ENCODE results near the gene VPS8. TPM values are rescaled to one million over a fixed set of nuclear protein-coding genes. Genes with fewer than 3 reads are reported as not detected.
A peak's percentile ranks its signal among the peaks of the same experiment; 100 is the strongest.

The VPS8 gene
- total and polyA plus RNA-seq, 9 of the 15 experiments (the other 6 are each of a cell fraction or from before 2014, with no cell fraction given): 7.2 to 41.0 (median 28.3) TPM

DNA sequence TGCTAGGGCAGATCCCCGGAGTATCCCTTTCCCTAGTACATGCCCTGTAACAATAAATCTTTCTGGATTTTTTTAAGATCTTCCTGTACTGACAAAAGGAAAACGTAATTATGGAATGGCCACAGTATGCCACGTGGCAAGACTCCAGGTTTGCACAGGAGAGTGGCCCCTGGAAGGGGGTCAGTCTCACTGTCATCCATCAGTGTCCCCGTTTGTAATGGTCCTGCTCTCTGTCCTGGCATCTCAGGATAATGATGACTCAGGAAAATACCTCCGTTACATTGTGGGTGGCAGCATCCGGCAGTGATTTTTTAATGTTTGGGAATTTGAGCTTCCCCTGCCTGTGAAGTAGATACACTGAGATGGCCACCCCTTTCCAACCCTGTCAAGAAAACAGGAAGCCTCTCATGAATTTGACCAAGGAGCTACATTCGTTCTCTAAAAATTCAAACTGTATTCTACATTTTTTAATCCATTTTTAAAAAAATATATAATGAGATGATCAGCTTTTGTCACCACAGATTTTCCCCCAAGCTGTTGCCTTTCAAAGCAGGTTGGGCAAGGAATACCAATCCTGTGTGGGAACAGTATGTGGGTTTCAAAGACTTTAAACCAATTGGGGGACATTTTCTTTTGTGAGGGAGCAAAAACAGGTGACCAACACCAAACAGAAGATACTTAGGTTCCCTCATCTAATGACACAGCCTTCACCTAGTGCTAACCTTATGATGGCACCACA lies 230.5 kb downstream of the VPS8 start:
- in situ Hi-C loops (cut with MboI) (no loop called here), intact Hi-C loops (cut with micrococcal nuclease) (no loop called here)
- DNase-seq (ENCODE audit: extremely low read depth in 1 of 4, low spot score in 3 of 4) (no peak), ATAC-seq (no peak), FAIRE-seq (no peak)
- Histone ChIP-seq H3K36me3 (ENCODE audit: control insufficient read depth, insufficient read depth, low read length) (no peaks in the 10 kb centered on the region), H3K9me1 (ENCODE audit: control insufficient read depth, insufficient read depth, low read length) (no peaks in the 10 kb centered on the region), H3K4me2 (ENCODE audit: insufficient read depth, low read length) (no peak overlapping the region), H4K20me1 (replicated peaks; ENCODE audit: control insufficient read depth, insufficient read depth, low read length) (no peaks in the 10 kb centered on the region), H3K9me3 (replicated peaks; ENCODE audit: control insufficient read depth, insufficient read depth, low read depth, low read length) (no peaks in the 10 kb centered on the region), H3K27ac (ENCODE audit: extremely low read depth, low read depth, low read length) (no peak overlapping the region), H2AFZ (ENCODE audit: low read depth, low read length) (no peak overlapping the region), H3K27me3 (ENCODE audit: control insufficient read depth in 2 of 2, insufficient read depth in 2 of 2, low read length in 2 of 2) (no peaks in the 10 kb centered on the region), H3K9ac (ENCODE audit: insufficient read depth in 1 of 2, low read depth in 2 of 2, low read length in 2 of 2) (no peak overlapping the region), H3K79me2 (ENCODE audit: control insufficient read depth, insufficient read depth, low read length) (no peaks in the 10 kb centered on the region), H3K4me1 (replicated peaks in 1 of 2; ENCODE audit: control insufficient read depth in 2 of 2, insufficient read depth in 2 of 2, low read length in 2 of 2) (no peaks in the 10 kb centered on the region), H3K4me3 (no peak overlapping the region)
- ChIA-PET CTCF (ENCODE audit: low intra/inter-chr PET ratio) (no interaction called here), POLR2A (interaction anchor here (0.7 to 2.1 kb wide), 3 partner anchors 10 to 11 kb away, joined by 3 to 6 read pairs (median 3); no protein-coding TSS in a partner anchor)
- BruUV-seq (replicated peaks): no TSS peak
- 47% methylated on average over 7 of the region's 7 CpGs for WGBS (ENCODE audit: insufficient coverage, low coverage, missing lambda C conversion rate)
- peak; percentile 39 for TF ChIP-seq MAFG (tag; conservative IDR thresholded peaks at IDR 0.05)
- TF ChIP-seq ARHGAP35 (IDR thresholded peaks at IDR 0.05; ENCODE audit: partially characterized antibody): no peak
- TF ChIP-seq, protein P1, sequence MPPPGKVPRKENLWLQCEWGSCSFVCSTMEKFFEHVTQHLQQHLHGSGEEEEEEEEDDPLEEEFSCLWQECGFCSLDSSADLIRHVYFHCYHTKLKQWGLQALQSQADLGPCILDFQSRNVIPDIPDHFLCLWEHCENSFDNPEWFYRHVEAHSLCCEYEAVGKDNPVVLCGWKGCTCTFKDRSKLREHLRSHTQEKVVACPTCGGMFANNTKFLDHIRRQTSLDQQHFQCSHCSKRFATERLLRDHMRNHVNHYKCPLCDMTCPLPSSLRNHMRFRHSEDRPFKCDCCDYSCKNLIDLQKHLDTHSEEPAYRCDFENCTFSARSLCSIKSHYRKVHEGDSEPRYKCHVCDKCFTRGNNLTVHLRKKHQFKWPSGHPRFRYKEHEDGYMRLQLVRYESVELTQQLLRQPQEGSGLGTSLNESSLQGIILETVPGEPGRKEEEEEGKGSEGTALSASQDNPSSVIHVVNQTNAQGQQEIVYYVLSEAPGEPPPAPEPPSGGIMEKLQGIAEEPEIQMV (tag; conservative IDR thresholded peaks at IDR 0.05; ENCODE audit: low read depth): no peak
- TF ChIP-seq MAFF (IDR thresholded peaks at IDR 0.05; ENCODE audit: low read length): peak; percentile 59
- peak; percentile 59 for TF ChIP-seq ZNF316 (IDR thresholded peaks at IDR 0.05)
- TF ChIP-seq C11orf30 (IDR thresholded peaks at IDR 0.05; ENCODE audit: low read depth): peak; percentile 38; the same call in 1 of the 2 replicates

Measured in K562 (cell line).